GM18499 (cell line): Measurements from ENCODE around the gene SEM1.
"Not testable (repeated sequence)": the region's sequence is repeated elsewhere in the genome, so short reads cannot be mapped to it uniquely, and the experiment has no call there.

Experiments used
- ATAC-seq: cut with Tn5 transposase; IDR thresholded peaks from one replicate; pipeline ENCODE4 v1.9.1; 2021; ENCODE audit warnings: moderate number of reproducible peaks; ENCODE audit not compliant: insufficient read depth, unreplicated experiment

The SEM1 gene

GRCh38 chr7:96709381-96710228, at the start of gene SEM1:
TSS of gene SEM1 (minus strand) at chr7:96709846. CDS start at chr7:96709763, 83 bp downstream.
- ATAC-seq = peak; percentile 65

GRCh38 chr7:96757880-96758279, 48.2 kb upstream of the SEM1 start:
- ATAC-seq = not testable (repeated sequence)

GRCh38 chr7:96747418-96747940, 37.8 kb upstream of the SEM1 start:
- no peak for ATAC-seq

GRCh38 chr7:96740130-96740529, 30.5 kb upstream of the SEM1 start:
- ATAC-seq = no peak

GRCh38 chr7:96739609-96740008, 30.0 kb upstream of the SEM1 start:
- no peak for ATAC-seq

- ATAC-seq = no peak
Observed at GRCh38 chr7:96739167-96739566, 29.5 kb upstream of the SEM1 start.

- no peak for ATAC-seq
Observed at GRCh38 chr7:96738705-96739104, 29.1 kb upstream of the SEM1 start.

- ATAC-seq = no peak
Observed at GRCh38 chr7:96737545-96738050, 28.0 kb upstream of the SEM1 start.

- no peak for ATAC-seq
Observed at GRCh38 chr7:96734343-96734742, 24.7 kb upstream of the SEM1 start.

- ATAC-seq = no peak
Observed at GRCh38 chr7:96729820-96730219, 20.2 kb upstream of the SEM1 start.

GRCh38 chr7:96728139-96728538, 18.5 kb upstream of the SEM1 start:
- no peak for ATAC-seq

- ATAC-seq = no peak
Observed at GRCh38 chr7:96727534-96728088, 18.0 kb upstream of the SEM1 start.

GRCh38 chr7:96723622-96724021, 14.0 kb upstream of the SEM1 start:
- no peak for ATAC-seq

GRCh38 chr7:96722928-96723327, 13.3 kb upstream of the SEM1 start:
- ATAC-seq = not testable (repeated sequence)

- ATAC-seq = no peak
Observed at GRCh38 chr7:96720843-96721242, 11.2 kb upstream of the SEM1 start.

GRCh38 chr7:96719164-96719563, 9.5 kb upstream of the SEM1 start:
- ATAC-seq = no peak

- no peak for ATAC-seq
Observed at GRCh38 chr7:96718107-96719003, 8.7 kb upstream of the SEM1 start.

- ATAC-seq = no peak
Observed at GRCh38 chr7:96713037-96713436, 3.4 kb upstream of the SEM1 start.

- ATAC-seq = no peak
Observed at GRCh38 chr7:96710544-96710943, 898 bp upstream of the SEM1 start.

- no peak for ATAC-seq
Observed at GRCh38 chr7:96708872-96709271, 774 bp downstream of the SEM1 start.
